Endothelial cell of umbilical vein (primary cell): ENCODE measurements around the gene ERBB2. TPM values are rescaled to one million over a fixed set of nuclear protein-coding genes. Genes with fewer than 3 reads are reported as not detected.

Source experiments
- BruUV-seq: library from RNA; stranded (reverse); fragments of 400-500 nt; replicated peaks from 2 replicates; lab custom pipeline; 2021; lab: Mats Ljungman, UMichigan
- CTCF ChIA-PET: fragments of 300-600, 350-600 bp; sonication (Branson Sonifier 250); formaldehyde crosslinking; loops from one replicate; lab custom pipeline; 2021; ENCODE audit warnings: antibody characterized with exemption, inconsistent platforms; lab: Charles Lee
- POLR2A ChIA-PET: fragments of 300-600, 350-600 bp; sonication (Branson Sonifier 250); formaldehyde crosslinking; loops from one replicate; lab custom pipeline; 2021; ENCODE audit warnings: antibody characterized with exemption, inconsistent platforms; lab: Charles Lee
- DNase-seq: peaks from one replicate; pipeline ENCODE4 v3.0.0-alpha.2; 2011; ENCODE audit warnings: low read depth, low spot score
- FAIRE-seq: peaks from 2 replicates; lab custom pipeline; 2011; peaks lifted over from hg19 to GRCh38; lab: Jason Lieb, UNC
- H2AFZ ChIP-seq: 2 replicates; pipeline ENCODE4 v1.6.0; 2012; ENCODE audit warnings: low read depth, low read length, control low read depth, inconsistent platforms
- H3K27ac ChIP-seq: 2 replicates; pipeline ENCODE4 v1.5.1; 2011; ENCODE audit warnings: low read depth, mild to moderate bottlenecking, control low read depth, low read length, moderate library complexity; ENCODE audit not compliant: insufficient read depth
- H3K27me3 ChIP-seq, 2 experiments: 2 replicates each; pipeline versions ENCODE4 v1.6.0 to v1.6.1; 2011; ENCODE audit warnings: low read length in 2 of 2, mixed read lengths in 1 of 2; ENCODE audit not compliant: control insufficient read depth in 2 of 2, insufficient read depth in 2 of 2
- H3K36me3 ChIP-seq, 2 experiments: 2 replicates in 1 of 2; 3 replicates in 1 of 2; pipeline ENCODE4 v1.5.1; 2011; ENCODE audit warnings: low read length in 2 of 2, mild to moderate bottlenecking in 1 of 2, moderate library complexity in 1 of 2; ENCODE audit not compliant: control insufficient read depth in 2 of 2, insufficient read depth in 2 of 2; ENCODE audit errors: extremely low read depth in 1 of 2
- H3K4me1 ChIP-seq: 3 replicates; pipeline ENCODE4 v1.5.1; 2011; ENCODE audit warnings: mild to moderate bottlenecking, low read length; ENCODE audit not compliant: control insufficient read depth, insufficient read depth; ENCODE audit errors: extremely low read depth
- H3K4me2 ChIP-seq: 2 replicates; pipeline ENCODE4 v1.6.1; 2011; ENCODE audit warnings: low read length, control low read depth, mixed read lengths; ENCODE audit not compliant: insufficient read depth
- H3K4me3 ChIP-seq, 3 experiments: fragments of 200-600 bp in 1 of 3; sonication (generic), shearing (Covaris generic) in 1 of 3; replicated peaks in 1 of 3; 2 replicates each; pipeline ENCODE4 v1.5.1; 2011 to 2016; ENCODE audit warnings: control low read depth in 3 of 3, low read length in 3 of 3, mild to moderate bottlenecking in 2 of 3, inconsistent platforms in 1 of 3, low read depth in 1 of 3, moderate library complexity in 1 of 3; ENCODE audit not compliant: insufficient read depth in 1 of 3
- H3K79me2 ChIP-seq: 2 replicates; pipeline ENCODE4 v1.6.0; 2012; ENCODE audit warnings: low read length, inconsistent platforms; ENCODE audit not compliant: control insufficient read depth, insufficient read depth
- H3K9ac ChIP-seq: replicated peaks from 2 replicates; pipeline ENCODE3; 2011; ENCODE audit warnings: low read length, control low read depth; ENCODE audit not compliant: insufficient read depth; ENCODE audit errors: extremely low read depth
- H3K9me1 ChIP-seq: replicated peaks from 3 replicates; pipeline ENCODE4 v1.6.0; 2011; ENCODE audit warnings: mild to moderate bottlenecking, low read length; ENCODE audit not compliant: control insufficient read depth, insufficient read depth; ENCODE audit errors: extremely low read depth
- H3K9me3 ChIP-seq: replicated peaks from 2 replicates; pipeline ENCODE4 v1.5.1; 2012; ENCODE audit warnings: low read length, inconsistent platforms; ENCODE audit not compliant: control insufficient read depth, insufficient read depth
- H4K20me1 ChIP-seq: replicated peaks from 2 replicates; pipeline ENCODE3; 2011; ENCODE audit warnings: mild to moderate bottlenecking, low read length; ENCODE audit not compliant: control insufficient read depth, insufficient read depth; ENCODE audit errors: extremely low read depth
- EZH2 ChIP-seq: IDR thresholded peaks from 2 replicates; pipeline ENCODE4 v1.6.1; 2012; ENCODE audit warnings: borderline replicate concordance, low read depth, mild to moderate bottlenecking, moderate library complexity, low read length, inconsistent platforms; ENCODE audit not compliant: severe bottlenecking
- FOS ChIP-seq: IDR thresholded peaks from 2 replicates; pipeline ENCODE4 v1.6.1; 2011; ENCODE audit warnings: mild to moderate bottlenecking, low read length, moderate library complexity, borderline replicate concordance; ENCODE audit not compliant: insufficient read depth
- GATA2 ChIP-seq: IDR thresholded peaks from 2 replicates; pipeline ENCODE4 v1.7.0; 2011; ENCODE audit warnings: low read depth, mild to moderate bottlenecking, moderate library complexity, mixed read lengths, low read length; ENCODE audit not compliant: insufficient read length, insufficient read depth
- JUN ChIP-seq: IDR thresholded peaks from 2 replicates; pipeline ENCODE4 v1.6.1; 2011; ENCODE audit warnings: borderline replicate concordance, low read depth; ENCODE audit not compliant: insufficient read length, insufficient read depth
- MYC ChIP-seq: IDR thresholded peaks from one replicate; pipeline ENCODE4 v1.6.1; 2011; ENCODE audit warnings: mild to moderate bottlenecking, low read depth, low read length
- POLR2A ChIP-seq: IDR thresholded peaks from 2 replicates; pipeline ENCODE4 v1.6.1; 2012; ENCODE audit warnings: low read depth, mild to moderate bottlenecking, control low read depth, low read length
- POLR2AphosphoS5 ChIP-seq: IDR thresholded peaks from 2 replicates; pipeline ENCODE4 v1.6.1; 2012; ENCODE audit warnings: low read depth, mild to moderate bottlenecking, control low read depth, low read length, moderate library complexity; ENCODE audit not compliant: insufficient read depth
- dilution Hi-C: fragments of 300-500 bp; cut with MboI; formaldehyde crosslinking; loops from one replicate; pipeline ENCODE4 v1.15.0; 2019; ENCODE audit warnings: low sequenced_read_pairs; ENCODE audit not compliant: extremely low pct_ligation_motif_present
- intact Hi-C: fragments of 100-400 bp; cut with micrococcal nuclease; formaldehyde crosslinking; loops from one replicate; pipeline ENCODE4 v1.10.0; 2022
- polyA plus RNA-seq, 4 experiments: library from polyadenylated mRNA; depleted of rRNA in 3 of 4; stranded (reverse) in 3 of 4; unstranded in 1 of 4; fragments of >200 nt; gene quantifications; 2 replicates each; pipeline versions ENCODE4 v1.2.1 to v1.2.3, GENCODE V29; 2011 to 2012; ENCODE audit warnings: missing spikeins in 1 of 4
- total RNA-seq: library from RNA; stranded (reverse); gene quantifications from 2 replicates; pipeline ENCODE4 v1.2.3, GENCODE V29; 2021
- TF ChIP-seq, protein P1 (sequence below), 2 donors: IDR thresholded peaks; 1 replicate in 1 of 2; 2 replicates in 1 of 2; pipeline ENCODE4 v1.5.1; 2011; ENCODE audit warnings: low read length in 2 of 2, mild to moderate bottlenecking in 2 of 2, moderate library complexity in 2 of 2, control low read depth in 1 of 2, inconsistent platforms in 1 of 2, low read depth in 1 of 2; ENCODE audit not compliant: insufficient read depth in 1 of 2; ENCODE audit errors: extremely low read depth in 1 of 2
- TF ChIP-seq, protein P2 (sequence below): IDR thresholded peaks from 2 replicates; pipeline ENCODE4 v1.6.1; 2011; ENCODE audit not compliant: insufficient read depth, insufficient read length

ERBB2 gene
- total and polyA plus RNA-seq, 2 donors (not counting 3 experiments of a cell fraction or from before 2014, with no cell fraction given) = 20.6 to 32.9 TPM

DNA sequence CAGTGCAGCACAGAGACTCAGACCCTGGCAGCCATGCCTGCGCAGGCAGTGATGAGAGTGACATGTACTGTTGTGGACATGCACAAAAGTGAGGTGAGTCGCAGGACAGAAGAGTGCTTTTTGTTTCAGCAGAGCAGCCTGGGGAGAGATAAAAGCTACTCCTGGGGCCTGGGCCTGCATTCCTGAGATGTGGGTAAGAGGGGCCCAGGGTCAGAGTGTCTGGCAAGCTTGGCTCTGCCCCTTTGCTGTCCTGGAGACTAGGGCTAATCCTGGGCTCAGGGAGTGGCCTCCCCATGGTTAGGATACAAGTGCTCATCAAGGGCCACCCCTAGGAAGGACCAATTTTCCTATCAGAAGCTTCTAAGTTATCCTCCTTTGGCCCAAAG is 4.8 kb upstream of the ERBB2 start:
- ChIA-PET POLR2A (no interaction called here), CTCF (interaction anchor here (0.8 to 1.5 kb wide), 4 partner anchors 24 to 73 kb away, joined by 3 read pairs; no protein-coding TSS in a partner anchor)
- H3K4me3 ChIP-seq = no peak overlapping the region
- H3K9me1 ChIP-seq = no peaks in the 10 kb centered on the region
- no peaks in the 10 kb centered on the region for H3K4me1 ChIP-seq
- dilution Hi-C loops (no loop called here), intact Hi-C loops (no loop called here)
- H3K4me2 ChIP-seq = no peak overlapping the region
- H3K27ac ChIP-seq = no peak overlapping the region
- no peaks in the 10 kb centered on the region for H3K27me3 ChIP-seq
- H3K9me3 ChIP-seq = no peaks in the 10 kb centered on the region
- DNase-seq (no peak), FAIRE-seq (no peak)
- H3K36me3 ChIP-seq = no peaks in the 10 kb centered on the region
- TF ChIP-seq EZH2 (no peak), POLR2A (no peak), FOS (no peak), JUN (no peak), MYC (no peak), POLR2AphosphoS5 (no peak), GATA2 (no peak)
- TF ChIP-seq, protein P1, sequence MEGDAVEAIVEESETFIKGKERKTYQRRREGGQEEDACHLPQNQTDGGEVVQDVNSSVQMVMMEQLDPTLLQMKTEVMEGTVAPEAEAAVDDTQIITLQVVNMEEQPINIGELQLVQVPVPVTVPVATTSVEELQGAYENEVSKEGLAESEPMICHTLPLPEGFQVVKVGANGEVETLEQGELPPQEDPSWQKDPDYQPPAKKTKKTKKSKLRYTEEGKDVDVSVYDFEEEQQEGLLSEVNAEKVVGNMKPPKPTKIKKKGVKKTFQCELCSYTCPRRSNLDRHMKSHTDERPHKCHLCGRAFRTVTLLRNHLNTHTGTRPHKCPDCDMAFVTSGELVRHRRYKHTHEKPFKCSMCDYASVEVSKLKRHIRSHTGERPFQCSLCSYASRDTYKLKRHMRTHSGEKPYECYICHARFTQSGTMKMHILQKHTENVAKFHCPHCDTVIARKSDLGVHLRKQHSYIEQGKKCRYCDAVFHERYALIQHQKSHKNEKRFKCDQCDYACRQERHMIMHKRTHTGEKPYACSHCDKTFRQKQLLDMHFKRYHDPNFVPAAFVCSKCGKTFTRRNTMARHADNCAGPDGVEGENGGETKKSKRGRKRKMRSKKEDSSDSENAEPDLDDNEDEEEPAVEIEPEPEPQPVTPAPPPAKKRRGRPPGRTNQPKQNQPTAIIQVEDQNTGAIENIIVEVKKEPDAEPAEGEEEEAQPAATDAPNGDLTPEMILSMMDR (IDR thresholded peaks at IDR 0.05; ENCODE audit: extremely low read depth in 1 of 2, insufficient read depth in 1 of 2, low read depth in 1 of 2, low read length in 2 of 2) = no peak
- TF ChIP-seq, protein P2, sequence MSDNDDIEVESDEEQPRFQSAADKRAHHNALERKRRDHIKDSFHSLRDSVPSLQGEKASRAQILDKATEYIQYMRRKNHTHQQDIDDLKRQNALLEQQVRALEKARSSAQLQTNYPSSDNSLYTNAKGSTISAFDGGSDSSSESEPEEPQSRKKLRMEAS = no peak
- BruUV-seq = no TSS peak
- no peaks in the 10 kb centered on the region for H4K20me1 ChIP-seq
- no peaks in the 10 kb centered on the region for H3K79me2 ChIP-seq
- no peak overlapping the region for H2AFZ ChIP-seq
- H3K9ac ChIP-seq = no peak overlapping the region
